OCI-LY7 (cell line): Measurements from ENCODE around the gene PUM2.
"Not testable (repeated sequence)": the region's sequence is repeated elsewhere in the genome, so short reads cannot be mapped to it uniquely, and the experiment has no call there.

ENCODE experiments used
- EZH2phosphoT487 ChIP-seq: fragments of 200-600 bp; sonication (generic); IDR thresholded peaks from 2 replicates; pipeline ENCODE4 v1.6.1; 2018; ENCODE audit warnings: low read depth, borderline replicate concordance, mild to moderate bottlenecking, mixed run types, antibody characterized with exemption, low read length, moderate library complexity, mixed read lengths
- TF ChIP-seq, protein P1 (sequence below): fragments of 200-600 bp; sonication (generic); conservative IDR thresholded peaks from 2 replicates; pipeline ENCODE4 v1.5.1; 2014; ENCODE audit warnings: mild to moderate bottlenecking, antibody characterized with exemption, low read length, moderate library complexity, mixed read lengths

DNA sequence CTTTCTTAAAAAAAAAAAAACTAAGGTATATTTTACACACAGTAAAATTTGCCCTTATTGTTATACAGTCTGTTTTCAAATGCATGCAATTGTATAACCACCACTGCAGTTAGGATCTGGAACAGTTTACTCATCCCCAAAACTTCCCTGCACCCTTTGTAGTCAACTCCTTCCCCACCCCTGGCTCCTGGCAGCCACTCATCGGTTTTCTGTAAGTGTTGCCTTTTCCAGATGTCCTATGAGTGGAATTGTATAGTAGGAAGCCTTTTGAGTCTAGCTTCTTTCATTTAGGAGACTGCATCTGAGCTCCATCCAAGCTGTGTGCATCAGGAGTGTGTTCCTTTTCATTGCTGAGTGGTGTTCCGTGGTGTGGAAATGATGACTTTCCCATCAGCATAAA is 116.0 kb downstream of the PUM2 start:
- TF ChIP-seq, protein P1, sequence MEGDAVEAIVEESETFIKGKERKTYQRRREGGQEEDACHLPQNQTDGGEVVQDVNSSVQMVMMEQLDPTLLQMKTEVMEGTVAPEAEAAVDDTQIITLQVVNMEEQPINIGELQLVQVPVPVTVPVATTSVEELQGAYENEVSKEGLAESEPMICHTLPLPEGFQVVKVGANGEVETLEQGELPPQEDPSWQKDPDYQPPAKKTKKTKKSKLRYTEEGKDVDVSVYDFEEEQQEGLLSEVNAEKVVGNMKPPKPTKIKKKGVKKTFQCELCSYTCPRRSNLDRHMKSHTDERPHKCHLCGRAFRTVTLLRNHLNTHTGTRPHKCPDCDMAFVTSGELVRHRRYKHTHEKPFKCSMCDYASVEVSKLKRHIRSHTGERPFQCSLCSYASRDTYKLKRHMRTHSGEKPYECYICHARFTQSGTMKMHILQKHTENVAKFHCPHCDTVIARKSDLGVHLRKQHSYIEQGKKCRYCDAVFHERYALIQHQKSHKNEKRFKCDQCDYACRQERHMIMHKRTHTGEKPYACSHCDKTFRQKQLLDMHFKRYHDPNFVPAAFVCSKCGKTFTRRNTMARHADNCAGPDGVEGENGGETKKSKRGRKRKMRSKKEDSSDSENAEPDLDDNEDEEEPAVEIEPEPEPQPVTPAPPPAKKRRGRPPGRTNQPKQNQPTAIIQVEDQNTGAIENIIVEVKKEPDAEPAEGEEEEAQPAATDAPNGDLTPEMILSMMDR, result not testable (repeated sequence)
- TF ChIP-seq EZH2phosphoT487, result not testable (repeated sequence)
